ENCODE results near the gene CYB5A. TPM values are rescaled to one million over a fixed set of nuclear protein-coding genes. Genes with fewer than 3 reads are reported as not detected.
"Not testable (repeated sequence)": the region's sequence is repeated elsewhere in the genome, so short reads cannot be mapped to it uniquely, and the experiment has no call there.

CYB5A gene, protein sequence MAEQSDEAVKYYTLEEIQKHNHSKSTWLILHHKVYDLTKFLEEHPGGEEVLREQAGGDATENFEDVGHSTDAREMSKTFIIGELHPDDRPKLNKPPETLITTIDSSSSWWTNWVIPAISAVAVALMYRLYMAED
- total RNA-seq, result 100 to 1,000 TPM in 1 of 2 donors, 10 to 100 TPM in 1; 66.7 to 122 TPM
- long read RNA-seq, transcript CYB5A-202 (5 exons, 3,283 nt), result major isoform, 8 of 8 reads
- long read RNA-seq, partial matches to known transcripts, result 0 of 8 reads
- long read RNA-seq, other reads (novel, unspliced or antisense), result 0 of 8 reads

DNA sequence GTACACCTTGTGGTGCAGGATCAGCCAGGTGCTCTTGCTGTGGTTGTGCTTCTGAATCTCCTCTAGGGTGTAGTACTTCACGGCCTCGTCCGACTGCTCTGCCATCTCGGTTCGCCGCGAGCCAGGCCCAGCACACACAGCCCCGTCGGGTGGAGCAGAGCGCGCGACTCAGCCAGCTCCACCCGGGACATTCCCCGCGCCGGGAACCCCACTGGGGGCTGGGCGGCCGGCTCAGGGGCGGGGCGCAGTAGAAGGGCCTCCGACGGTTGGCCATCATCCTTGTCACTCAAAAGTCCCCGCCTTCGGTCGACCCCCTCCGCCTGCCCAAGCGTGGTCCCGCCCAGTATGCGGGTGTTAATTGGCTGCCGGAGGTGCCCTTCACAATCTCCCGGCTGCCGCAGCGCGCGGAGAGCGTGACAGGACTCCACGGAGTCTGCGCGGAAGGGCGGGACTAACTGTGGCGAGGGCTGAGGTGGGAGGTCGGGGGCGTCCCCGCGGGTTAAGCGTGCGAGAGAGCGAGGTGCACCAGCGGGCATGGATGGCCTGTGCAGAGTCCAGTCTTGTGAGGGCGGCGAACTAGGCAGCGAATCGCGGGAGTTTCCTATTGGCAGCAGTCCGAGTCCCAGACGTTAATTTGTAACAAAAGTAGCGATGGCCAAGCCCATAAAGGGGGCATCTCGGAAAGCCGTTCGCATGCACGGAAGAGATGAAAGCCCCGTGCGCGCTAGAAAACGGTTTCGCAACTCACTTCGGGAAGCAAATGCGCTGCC lies at the start of gene CYB5A:
Gene CYB5A, minus strand, starts transcription at position 193 of the 770 bp plus-strand sequence. Its CDS starts 88 bp downstream, at position 105.
- ATAC-seq (peak; percentile 97 to 100), DNase-seq (peak; percentile 98)
- intact Hi-C loops (cut with DNase I), result no loop called here

DNA sequence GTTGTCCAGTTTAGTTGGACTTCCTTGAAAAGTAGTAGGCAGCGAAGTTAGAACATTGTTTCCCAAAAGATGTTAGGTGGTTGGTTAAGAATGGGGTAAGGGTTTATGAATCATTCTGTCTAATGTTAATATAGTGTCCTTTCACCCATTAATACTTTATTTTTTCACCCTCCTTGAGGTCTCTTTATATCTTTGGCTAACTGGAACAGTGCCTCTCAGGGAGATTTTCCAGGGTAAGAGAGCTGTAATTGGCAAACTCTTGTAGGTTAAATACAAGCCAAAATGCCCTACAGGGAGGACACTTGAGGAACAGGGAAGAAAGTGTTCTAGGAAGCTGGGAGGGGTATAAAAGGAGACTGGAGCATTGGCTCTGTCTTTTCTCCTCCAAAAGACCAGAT lies 46.1 kb upstream of the CYB5A start:
- intact Hi-C loops (cut with DNase I), result loop anchor here in 1 of 2 donors (10.0 kb wide), 1 partner anchor 1573 kb away; no protein-coding TSS in a partner anchor
- DNase-seq, result no peak
- ATAC-seq, result no peak

DNA sequence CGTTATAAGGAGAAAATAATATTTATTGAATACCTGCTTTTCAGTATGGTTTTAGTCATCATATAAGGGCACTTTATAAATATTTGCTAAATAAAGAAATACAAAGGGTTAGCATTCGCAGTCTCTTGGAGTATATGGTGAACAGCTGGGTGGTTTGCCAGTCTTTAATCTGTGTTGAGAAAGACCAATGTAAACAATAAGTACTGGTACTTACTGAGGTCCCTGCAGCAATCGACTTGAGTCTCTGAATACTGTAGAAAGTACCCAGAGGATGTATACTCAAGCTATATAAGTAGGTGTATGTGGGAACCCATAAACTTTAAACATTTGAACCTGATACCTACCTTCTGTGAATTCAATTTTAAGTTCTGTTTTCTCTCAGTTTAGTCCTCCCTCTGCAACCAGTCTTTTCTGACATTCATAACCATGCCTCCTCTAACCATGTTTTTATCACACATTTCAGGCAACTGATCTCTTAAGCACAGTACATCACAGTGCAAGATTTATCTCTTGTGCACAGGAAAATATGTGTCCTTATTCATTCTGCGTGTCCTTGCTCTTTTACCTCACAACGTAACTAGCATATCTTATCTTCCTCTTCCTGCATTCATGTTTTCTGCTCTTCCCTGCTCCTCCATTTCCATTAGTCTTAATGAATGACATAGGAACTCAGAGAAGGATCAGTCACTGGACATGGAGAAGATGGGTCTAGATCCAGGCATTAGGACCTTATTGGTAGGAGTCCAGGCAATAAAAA lies 45.6 kb upstream of the CYB5A start:
- intact Hi-C loops (cut with DNase I), result loop anchor here in 1 of 2 donors (10.0 kb wide), 1 partner anchor 1573 kb away; no protein-coding TSS in a partner anchor
- no peak for ATAC-seq

DNA sequence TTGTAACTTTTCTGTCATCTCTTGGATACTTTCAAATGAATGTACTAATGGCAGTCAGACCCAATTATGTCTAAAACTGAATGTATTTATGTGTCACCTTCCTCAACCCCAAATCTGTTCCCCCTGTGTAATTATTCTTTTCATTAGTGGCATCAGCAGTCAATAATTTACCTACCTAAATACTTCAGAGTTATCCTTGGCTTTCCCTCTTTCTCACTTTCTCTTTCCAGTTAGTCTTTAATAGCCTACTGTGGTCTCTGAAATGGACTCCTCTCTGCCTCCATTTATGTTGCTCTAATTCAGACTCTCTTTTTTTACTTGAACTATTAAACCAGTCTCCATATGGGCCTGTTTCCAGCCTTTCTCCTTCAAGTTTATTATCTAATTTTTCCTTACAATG lies 44.9 kb upstream of the CYB5A start:
- intact Hi-C loops (cut with DNase I), result loop anchor here in 1 of 2 donors (10.0 kb wide), 1 partner anchor 1572 kb away; no protein-coding TSS in a partner anchor
- DNase-seq (no peak), ATAC-seq (no peak)

More for the DNA sequence above, 45.6 kb upstream of the CYB5A start:
- no peak for DNase-seq

DNA sequence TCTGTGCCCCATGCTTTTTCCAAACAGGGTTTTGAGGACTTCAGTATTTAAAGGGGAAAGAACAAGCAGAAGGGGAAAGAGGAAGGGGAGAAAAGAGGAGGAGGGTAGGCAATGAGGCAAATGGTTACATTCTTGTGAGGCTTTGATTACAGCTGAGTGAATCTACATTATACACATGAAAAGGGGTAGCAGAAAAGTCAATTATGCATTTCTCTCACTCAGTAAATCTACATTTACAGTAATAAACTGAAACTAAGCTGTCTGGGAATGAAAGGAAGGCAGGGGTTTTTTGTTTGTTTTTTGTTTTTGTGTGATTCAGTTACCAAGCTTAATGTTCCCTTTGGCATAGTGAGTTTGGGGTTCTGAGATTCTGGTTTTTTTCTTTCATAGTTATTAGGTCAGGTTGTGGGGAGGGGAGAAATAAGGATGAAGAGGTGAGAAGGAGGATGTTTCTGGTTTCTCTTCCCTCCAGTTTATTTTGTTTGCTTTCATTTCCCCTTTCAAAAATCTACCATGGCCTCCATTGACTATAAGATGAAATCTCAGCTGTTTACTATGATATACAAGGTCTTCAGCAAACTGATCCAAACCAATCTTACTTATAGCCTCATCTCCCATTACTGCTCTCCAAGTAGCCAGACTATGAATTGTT lies 42.6 kb upstream of the CYB5A start:
- DNase-seq (no peak), ATAC-seq (no peak)
- intact Hi-C loops (cut with DNase I), result loop anchor here (5.0 to 10.0 kb wide), 3 partner anchors 92 to 1570 kb away; no protein-coding TSS in a partner anchor

DNA sequence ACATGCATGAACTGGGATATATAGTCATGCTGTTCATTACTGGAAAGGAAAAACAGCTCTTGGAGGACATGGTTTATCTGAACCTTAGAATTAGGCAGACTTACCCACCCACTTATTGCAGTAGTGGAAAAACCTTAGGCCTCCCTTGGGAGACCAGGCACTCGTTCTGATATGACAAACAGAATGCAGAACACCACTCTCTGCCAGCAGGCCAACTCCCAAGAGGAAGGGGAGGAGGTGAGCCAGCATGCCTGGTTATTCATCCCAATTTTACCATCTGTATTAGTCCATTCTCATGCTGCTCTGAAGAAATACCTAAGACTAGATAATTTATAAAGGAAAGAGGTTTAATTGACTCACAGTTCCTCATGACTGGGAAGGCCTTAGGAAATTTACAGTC lies 41.3 kb upstream of the CYB5A start:
- intact Hi-C loops (cut with DNase I), result loop anchor here (5.0 to 10.0 kb wide), 3 partner anchors 91 to 1568 kb away; no protein-coding TSS in a partner anchor
- no peak for ATAC-seq

DNA sequence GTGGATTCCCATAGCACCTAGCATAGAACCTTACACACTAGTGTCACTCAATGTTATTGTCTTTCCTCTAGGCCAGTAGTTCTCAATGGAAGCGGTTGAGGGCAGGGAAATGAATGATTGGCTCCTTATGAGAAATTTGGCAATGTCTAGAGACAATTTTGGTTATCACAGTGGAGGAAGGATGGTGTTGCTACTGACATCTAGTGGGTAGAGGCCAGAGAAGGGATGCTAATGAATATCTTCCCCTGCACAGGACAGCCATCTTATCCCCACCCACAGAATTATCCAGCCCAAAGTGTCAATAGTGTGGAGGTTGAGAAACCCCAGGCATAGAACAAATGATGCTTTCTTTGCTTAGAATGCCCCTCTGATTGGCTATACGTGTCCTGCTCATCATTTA lies 39.6 kb upstream of the CYB5A start:
- intact Hi-C loops (cut with DNase I), result loop anchor here (5.0 to 10.0 kb wide), 3 partner anchors 89 to 1567 kb away; no protein-coding TSS in a partner anchor
- DNase-seq, result no peak
- ATAC-seq, result peak; percentile 72 to 77

More for the DNA sequence above, 41.3 kb upstream of the CYB5A start:
- DNase-seq, result no peak

DNA sequence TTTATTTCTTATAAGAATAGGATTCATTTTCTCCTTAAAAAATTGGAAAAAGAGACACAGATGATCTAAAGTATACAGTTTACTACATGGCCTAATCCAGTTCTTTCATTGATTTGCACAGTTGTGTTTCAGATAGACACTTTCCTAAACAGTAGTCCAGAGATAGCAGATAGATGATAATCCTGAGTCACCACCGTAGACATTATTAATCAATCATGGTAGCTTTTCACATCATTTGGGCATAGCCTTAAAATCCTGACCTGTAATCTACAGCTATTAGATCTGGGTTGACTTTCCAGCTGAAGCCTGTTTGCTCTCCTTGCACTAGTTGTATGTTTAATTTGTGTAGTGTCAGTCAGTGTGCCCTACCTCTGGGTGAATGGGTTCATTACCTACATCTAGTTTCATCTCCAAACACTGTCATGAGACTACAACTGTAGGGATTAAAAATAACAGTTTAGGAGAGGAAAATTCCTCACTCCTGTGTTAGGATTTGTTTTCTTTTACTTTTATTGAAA lies 38.0 kb upstream of the CYB5A start:
- DNase-seq, result no peak
- no peak for ATAC-seq
- intact Hi-C loops (cut with DNase I), result loop anchor here (5.0 to 10.0 kb wide), 3 partner anchors 87 to 1565 kb away; no protein-coding TSS in a partner anchor

DNA sequence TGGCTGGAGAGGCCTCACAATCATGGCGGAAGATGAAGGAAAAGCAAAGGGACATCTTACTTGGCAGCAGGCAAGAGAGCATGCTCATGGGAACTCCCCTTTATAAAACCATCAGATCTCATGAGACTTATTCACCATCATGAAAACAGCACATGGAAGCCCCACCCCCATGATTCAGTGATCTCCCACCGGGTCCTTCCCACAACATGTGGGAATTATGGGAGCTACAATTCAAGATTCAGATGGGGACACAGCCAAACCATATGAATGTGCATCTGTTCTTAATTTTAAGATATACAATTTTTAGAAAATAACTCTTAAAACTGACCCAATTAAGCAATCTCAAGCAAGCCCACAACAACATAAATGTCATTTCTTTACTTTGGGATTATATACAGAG lies 36.4 kb upstream of the CYB5A start:
- DNase-seq, result no peak
- intact Hi-C loops (cut with DNase I), result no loop called here
- ATAC-seq, result no peak

DNA sequence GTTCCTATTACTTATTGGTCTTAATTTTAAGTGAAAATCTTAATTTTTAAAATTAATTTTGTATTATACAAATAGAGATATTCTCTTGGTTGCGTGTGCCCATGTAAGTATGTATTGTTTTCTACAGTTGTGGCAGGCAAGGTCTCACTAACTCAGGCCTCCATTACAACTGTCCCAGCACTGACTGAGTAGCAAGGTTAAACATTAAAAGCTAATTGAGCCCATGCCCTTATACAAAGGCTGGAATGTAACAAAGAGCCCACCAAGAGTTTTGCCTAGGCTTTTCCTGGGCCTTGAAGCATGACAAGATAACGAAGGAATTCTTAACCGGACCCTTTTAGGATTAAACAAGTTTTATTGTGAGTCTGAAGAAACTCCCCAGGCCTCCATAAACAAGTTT lies 35.0 kb upstream of the CYB5A start:
- DNase-seq; ATAC-seq; intact Hi-C loops (cut with DNase I): not testable (repeated sequence)

DNA sequence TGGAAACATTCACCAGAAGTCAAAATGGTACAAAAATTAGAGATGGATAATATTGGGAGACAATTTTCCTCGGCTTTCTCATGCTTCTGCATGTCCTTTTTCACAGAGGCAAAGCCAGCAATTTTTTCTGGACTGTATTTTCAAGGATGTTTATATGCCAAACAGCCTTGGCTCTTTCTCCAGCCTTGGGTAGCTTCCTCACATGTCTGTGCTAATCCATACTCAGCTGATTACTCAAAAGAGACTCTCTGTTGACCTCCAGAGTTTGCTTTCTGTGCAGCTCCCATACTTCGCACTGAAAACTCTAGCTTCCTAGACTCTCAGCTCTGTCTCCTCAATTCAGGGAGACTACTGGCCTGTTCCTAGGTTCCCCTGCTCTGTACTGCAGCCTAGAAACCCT lies 34.5 kb upstream of the CYB5A start:
- ATAC-seq, result no peak
- intact Hi-C loops (cut with DNase I), result no loop called here
- no peak for DNase-seq

DNA sequence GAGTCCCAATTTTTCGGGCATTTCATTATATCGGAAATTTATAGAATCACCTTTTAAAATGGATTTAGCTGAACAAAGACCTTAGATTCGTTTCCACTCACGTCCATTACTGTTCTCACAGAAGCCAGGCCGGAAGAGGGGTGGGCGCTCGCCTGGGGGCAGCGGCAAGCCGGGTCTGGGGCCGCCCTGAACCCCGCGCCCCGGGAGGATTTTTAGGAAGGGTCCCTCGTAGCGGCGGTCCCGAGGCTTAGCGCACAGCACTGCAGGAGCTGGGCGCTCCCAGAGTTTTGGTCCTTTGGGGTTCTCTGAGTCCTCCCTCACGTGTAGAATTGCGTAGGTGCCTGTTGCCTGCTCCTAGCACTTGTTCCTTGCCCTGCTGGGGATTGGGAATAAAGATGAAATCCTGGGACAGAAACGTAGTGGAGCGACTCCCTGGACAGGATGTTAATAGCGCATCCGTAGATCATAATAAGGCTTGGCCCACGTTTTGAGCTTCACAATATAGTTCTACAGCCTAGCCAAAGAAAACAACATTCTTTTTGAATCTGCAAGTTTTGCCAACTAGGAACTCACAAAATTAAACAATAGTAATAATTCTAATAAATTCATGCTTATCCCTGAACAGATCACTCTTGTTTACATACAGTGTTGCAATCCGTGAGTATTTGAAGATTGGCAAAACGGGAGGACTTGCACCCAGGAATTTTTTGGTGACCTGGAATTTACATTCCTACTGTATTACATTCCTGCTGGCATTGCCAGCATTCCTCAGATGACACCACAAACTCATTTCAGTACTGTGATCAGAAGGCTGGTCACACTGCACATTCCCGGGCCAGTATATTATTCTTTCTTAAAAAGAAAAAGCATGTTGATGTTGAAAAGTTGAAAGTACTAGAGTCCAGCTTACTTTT lies 24.8 kb upstream of the CYB5A start:
- ATAC-seq (no peak), DNase-seq (no peak)
- intact Hi-C loops (cut with DNase I), result no loop called here

DNA sequence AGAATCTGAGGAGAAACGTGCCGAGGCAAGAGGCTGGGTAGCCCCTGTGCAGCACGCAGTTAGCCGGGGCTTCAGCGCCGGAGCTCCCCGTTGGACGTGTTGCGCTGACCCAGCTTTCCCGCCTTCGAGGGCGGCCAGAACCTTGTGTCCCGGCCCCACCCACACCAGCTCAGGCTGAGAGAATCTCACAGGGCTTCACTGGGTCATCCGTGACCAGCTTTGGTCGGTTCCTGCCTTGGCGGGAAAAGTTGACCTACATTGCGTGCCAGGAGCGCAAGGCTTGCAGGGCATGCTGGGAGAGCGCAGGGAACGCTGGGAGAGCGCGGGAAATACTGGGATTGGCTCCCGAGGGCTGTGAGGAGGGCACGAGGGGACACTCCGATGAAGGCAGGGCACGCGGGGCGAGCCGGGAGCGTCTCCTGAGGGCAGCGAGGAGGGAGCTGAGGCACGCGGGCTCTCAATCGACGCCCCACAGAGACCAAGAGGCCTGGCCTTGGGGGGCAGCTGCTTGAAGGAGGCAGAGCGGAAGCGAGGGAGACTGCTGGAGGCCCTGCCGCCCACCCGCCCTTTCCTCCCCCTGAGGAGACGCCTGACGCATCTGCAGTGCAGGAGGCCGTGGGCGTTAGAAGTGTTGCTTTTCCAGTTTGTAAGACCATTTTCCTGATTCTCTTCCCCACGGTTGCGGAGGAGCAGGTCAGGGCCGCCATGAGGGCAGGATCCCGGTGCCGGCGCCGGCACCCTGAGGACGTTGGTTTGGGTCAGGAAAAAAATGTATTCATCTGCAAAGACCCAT lies 23.9 kb upstream of the CYB5A start, which contains the start of gene C18orf63:
Gene C18orf63, plus strand, starts transcription at position 376 of the 793 bp plus-strand sequence. CDS start 2,027 bp downstream, outside the sequence.
- ATAC-seq, result no peak
- intact Hi-C loops (cut with DNase I), result no loop called here
- DNase-seq, result no peak

DNA sequence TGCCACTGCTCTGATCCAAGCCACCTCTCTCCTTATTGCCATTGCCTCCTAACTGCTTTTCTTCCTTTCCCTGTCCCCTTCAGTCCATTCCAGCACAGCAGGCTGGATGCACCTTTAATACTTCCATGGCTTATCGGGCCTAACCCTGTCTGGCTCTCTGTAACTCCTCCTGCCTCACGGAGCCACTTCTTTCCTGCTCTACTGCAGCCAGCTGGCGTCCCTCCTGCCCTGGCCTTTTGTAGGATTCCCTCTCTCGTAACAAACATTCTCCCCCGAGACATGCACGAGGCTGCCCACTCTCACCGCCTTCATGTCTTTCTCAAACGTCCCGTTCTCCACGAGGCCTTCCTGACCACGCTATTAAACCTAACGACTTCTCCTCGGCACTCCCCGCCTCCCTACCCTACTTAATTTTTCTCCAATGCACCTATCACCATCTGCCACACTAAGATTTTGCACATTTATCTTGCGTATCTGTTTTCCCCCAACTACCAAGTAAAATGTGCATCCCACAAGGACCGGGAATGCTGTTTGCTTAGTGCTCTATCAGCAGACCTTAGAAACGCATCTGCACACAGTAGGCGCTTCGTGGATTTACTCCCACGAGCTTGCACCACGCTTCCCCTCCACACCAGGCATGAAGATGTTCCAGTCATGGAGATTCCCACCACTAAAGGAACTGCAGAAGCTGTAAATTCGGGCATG lies 23.1 kb upstream of the CYB5A start:
- intact Hi-C loops (cut with DNase I), result no loop called here
- DNase-seq (no peak), ATAC-seq (no peak)

DNA sequence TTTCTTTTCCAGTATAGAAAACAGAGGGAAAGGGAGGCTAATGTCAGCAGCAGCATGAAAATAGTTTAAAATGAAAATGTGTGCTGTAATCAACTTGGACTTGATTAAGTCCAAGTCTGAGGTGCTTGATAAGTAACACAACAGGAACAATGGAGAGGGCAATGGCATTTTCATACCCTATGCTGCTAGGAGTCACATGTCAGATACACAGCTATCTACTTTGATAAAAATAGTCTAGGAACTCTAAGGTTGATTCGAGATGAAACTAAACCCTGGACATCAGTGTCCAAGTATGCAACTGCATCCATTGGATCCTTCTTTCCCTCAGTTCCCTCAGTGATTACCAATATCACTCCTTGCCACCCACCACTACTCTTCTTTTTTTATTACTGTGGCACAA lies 19.2 kb upstream of the CYB5A start:
- intact Hi-C loops (cut with DNase I), result no loop called here
- DNase-seq (no peak), ATAC-seq (peak in 1 of 2 donors; percentile 42)

DNA sequence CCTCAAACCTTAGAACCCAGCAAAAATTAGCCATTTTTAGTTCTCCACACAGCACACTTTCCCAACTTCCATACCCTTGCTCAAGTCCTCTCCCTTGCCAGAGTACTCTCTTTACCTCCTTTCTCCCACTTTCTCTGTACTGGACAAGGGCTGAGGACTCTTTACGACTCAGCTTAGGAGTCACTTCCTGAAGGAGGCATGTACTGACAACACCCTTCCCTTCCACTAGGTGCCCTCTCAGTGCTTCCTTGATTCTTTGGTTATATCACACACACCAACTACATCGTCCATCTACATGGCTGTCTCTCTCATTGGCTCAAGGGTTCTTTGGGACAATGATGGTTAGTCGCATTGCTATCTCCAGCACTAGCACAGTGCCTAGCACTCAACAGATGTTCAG lies 18.6 kb upstream of the CYB5A start:
- intact Hi-C loops (cut with DNase I), result no loop called here
- DNase-seq (no peak), ATAC-seq (peak; percentile 51 to 81)

Measured in left cardiac atrium (tissue), 4 donors.